Right cardiac atrium (tissue), 5 donors: ENCODE data around the gene NR1D1. TPM values are rescaled to one million over a fixed set of nuclear protein-coding genes. Genes with fewer than 3 reads are reported as not detected.
A peak's percentile ranks its signal among the peaks of the same experiment; 100 is the strongest.
"Not testable (repeated sequence)": the region's sequence is repeated elsewhere in the genome, so short reads cannot be mapped to it uniquely, and the experiment has no call there.

Experiments
- ATAC-seq, 2 donors: fragments of 200-7000 bp; cut with Tn5 transposase; one replicate each; pipeline versions ENCODE4 v1.8.0 to v1.9.1; 2020; ENCODE audit warnings: moderate library complexity in 2 of 2, mild to moderate bottlenecking in 1 of 2
- DNase-seq, 3 donors: peaks; one replicate each; pipeline ENCODE4 v3.0.0-alpha.2; 2020
- H3K27ac ChIP-seq: one replicate; pipeline ENCODE4 v1.5.1; 2013; ENCODE audit warnings: mild to moderate bottlenecking, low read length, control low read depth, moderate library complexity
- H3K27me3 ChIP-seq: one replicate; pipeline ENCODE4 v1.6.1; 2013; ENCODE audit not compliant: control insufficient read depth, insufficient read depth
- H3K4me1 ChIP-seq: one replicate; pipeline ENCODE4 v1.6.1; 2013; ENCODE audit warnings: low read length; ENCODE audit not compliant: control insufficient read depth, insufficient read depth
- H3K4me3 ChIP-seq: one replicate; pipeline ENCODE4 v1.5.1; 2013; ENCODE audit warnings: low read length, control low read depth
- H3K9me3 ChIP-seq: one replicate; pipeline ENCODE4 v1.6.1; 2013; ENCODE audit warnings: low read length; ENCODE audit not compliant: control insufficient read depth
- WGBS: extraction: QIAGEN DNeasy Blood & Tissue Kit; methylation state at CpG from one replicate; pipeline ENCODE4 v1.1.7; 2013; 5-methylcytosine and 5-hydroxymethylcytosine counted together
- intact Hi-C, 4 donors: fragments of 100-400 bp; cut with DNase I; formaldehyde crosslinking; loops; one replicate each; pipeline versions ENCODE4 v1.11.0 to v1.14.0; 2022 to 2023
- long read RNA-seq, 4 donors: library from polyadenylated mRNA; unstranded; transcript quantifications; one replicate each; pipeline ENCODE4 v2.0.0, GENCODE V29; 2020 to 2021
- polyA plus RNA-seq: library from polyadenylated mRNA; stranded (reverse); fragments of 200-250 nt; gene quantifications from one replicate; pipeline ENCODE4 v1.2.3, GENCODE V29; 2013
- total RNA-seq, 4 donors: library from RNA; stranded (reverse); fragmentation: NEBNext Ultra II Directional; extraction: Animal tissue kit (Norgen Biotek cat#: 25700); gene quantifications; one replicate each; pipeline ENCODE4 v1.2.1, GENCODE V29; 2021
- donor health status: healthy with polysubstance abuse.
- donor health status: DM: no; HTN: yes; CAD: no.
- donor health status: DM: no; HTN: no; CAD: no.
- donor health status: DM: no; HTN: yes; CAD: no; lungs with severe emphysema.
- donor health status: DM: yes; HTN: yes; CAD: no.

NR1D1 gene
- total RNA-seq (10 to 100 TPM; 10.2 to 25.1 (median 18.8) TPM), polyA plus RNA-seq (12.3 TPM)
- long read RNA-seq, donor 1, transcript NR1D1-201 (8 exons, 2,772 nt) = major isoform, 6 of 9 reads
- long read RNA-seq, donor 1, partial matches to known transcripts = 2 of 9 reads
- long read RNA-seq, donor 1, other reads (novel, unspliced or antisense) = 1 of 9 reads
- long read RNA-seq, donor 2, transcript NR1D1-201 (8 exons, 2,772 nt) = major isoform, 10 of 17 reads
- long read RNA-seq, donor 2, partial matches to known transcripts = 5 of 17 reads
- long read RNA-seq, donor 2, other reads (novel, unspliced or antisense) = 2 of 17 reads
- long read RNA-seq, donor 3, partial matches to known transcripts = 5 of 7 reads
- long read RNA-seq, donor 3, other reads (novel, unspliced or antisense) = 0 of 7 reads
- long read RNA-seq, donor 4, transcript NR1D1-201 (8 exons, 2,772 nt) = major isoform, 20 of 27 reads
- long read RNA-seq, donor 4, partial matches to known transcripts = 3 of 27 reads
- long read RNA-seq, donor 4, other reads (novel, unspliced or antisense) = 4 of 27 reads

DNA sequence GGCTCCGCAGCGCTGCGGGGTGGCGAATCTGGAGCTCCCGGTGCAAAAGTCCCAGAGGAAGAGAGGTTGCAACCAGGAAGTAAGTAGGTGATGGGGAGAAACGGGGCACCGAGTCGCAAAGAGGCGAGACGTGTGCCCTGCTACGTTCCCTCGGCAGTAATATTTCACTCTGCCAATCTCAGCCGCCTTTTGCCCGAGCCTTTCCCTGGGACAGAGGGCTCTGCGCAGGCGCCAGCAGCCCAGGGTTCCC lies at the start of gene NR1D1:
NR1D1 (minus strand) TSS at position 171 of the 250 bp plus-strand sequence. CDS start 495 bp downstream, outside the sequence.
- peak within 1 kb of the TSS; percentile 81 for H3K4me3 ChIP-seq
- H3K4me1 ChIP-seq = peaks cover 45% of the 10 kb centered on the region
- no peaks in the 10 kb centered on the region for H3K27me3 ChIP-seq
- DNase-seq (no peak), ATAC-seq (no peak)
- WGBS = under 1% methylated on average over 16 of the region's 16 CpGs
- intact Hi-C loops = no loop called here
- peak within 1 kb of the TSS; percentile 98 for H3K27ac ChIP-seq
- no peaks in the 10 kb centered on the region for H3K9me3 ChIP-seq

DNA sequence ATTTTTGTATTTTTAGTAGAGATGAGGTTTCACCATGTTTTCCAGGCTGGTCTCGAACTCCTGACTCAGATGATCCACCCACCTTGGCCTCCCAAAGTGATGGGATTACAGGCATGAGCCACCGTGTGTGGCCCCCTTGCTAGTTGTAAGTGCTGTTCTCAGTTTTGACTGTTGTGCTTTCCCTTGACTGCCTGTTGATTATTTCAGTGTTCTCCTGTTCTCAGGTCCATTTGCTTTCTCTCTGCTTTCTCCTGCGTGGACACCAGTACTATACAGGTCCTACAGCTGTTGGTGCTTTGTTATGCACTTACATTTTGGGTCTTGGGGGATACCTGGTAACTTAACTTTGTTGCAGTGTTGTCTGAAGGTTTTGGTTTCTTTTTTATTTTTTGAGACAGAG lies 48.1 kb upstream of the NR1D1 start:
- Histone ChIP-seq H3K4me1 (no peaks in the 10 kb centered on the region), H3K27me3 (no peaks in the 10 kb centered on the region), H3K4me3 (no peak overlapping the region), H3K27ac (no peak overlapping the region), H3K9me3 (no peaks in the 10 kb centered on the region)
- 81% methylated on average over 3 of the region's 3 CpGs for WGBS
- ATAC-seq = no peak
- intact Hi-C loops = no loop called here
- DNase-seq = no peak

GRCh38 chr17:40145476-40145875 lies 45.1 kb upstream of the NR1D1 start:
- ATAC-seq = no peak
- H3K27ac ChIP-seq = no peak overlapping the region
- no peaks in the 10 kb centered on the region for H3K9me3 ChIP-seq
- no peaks in the 10 kb centered on the region for H3K4me1 ChIP-seq
- no peak overlapping the region for H3K4me3 ChIP-seq
- H3K27me3 ChIP-seq = no peaks in the 10 kb centered on the region
- 93% methylated on average over 3 of the region's 3 CpGs for WGBS
- no peak for DNase-seq
- intact Hi-C loops = no loop called here

- not testable (repeated sequence) for ATAC-seq, H3K4me1 ChIP-seq
Observed at GRCh38 chr17:40143166-40143565, 42.8 kb upstream of the NR1D1 start.

GRCh38 chr17:40139566-40140058 lies 39.2 kb upstream of the NR1D1 start:
- Histone ChIP-seq H3K4me1 (peaks cover 2% of the 10 kb centered on the region), H3K27me3 (no peaks in the 10 kb centered on the region), H3K27ac (peak overlapping the region; percentile 99), H3K4me3 (peak overlapping the region; percentile 70), H3K9me3 (no peaks in the 10 kb centered on the region)
- ATAC-seq (peak; percentile 7 to 28), DNase-seq (no peak)
- intact Hi-C loops = no loop called here
- WGBS = 14% methylated on average over 14 of the region's 14 CpGs

More at GRCh38 chr17:40143166-40143565, 42.8 kb upstream of the NR1D1 start:
- H3K27ac ChIP-seq, intact Hi-C loops, H3K4me3 ChIP-seq, DNase-seq, H3K27me3 ChIP-seq, H3K9me3 ChIP-seq: not testable (repeated sequence)
- 93% methylated on average over 3 of the region's 3 CpGs for WGBS

DNA sequence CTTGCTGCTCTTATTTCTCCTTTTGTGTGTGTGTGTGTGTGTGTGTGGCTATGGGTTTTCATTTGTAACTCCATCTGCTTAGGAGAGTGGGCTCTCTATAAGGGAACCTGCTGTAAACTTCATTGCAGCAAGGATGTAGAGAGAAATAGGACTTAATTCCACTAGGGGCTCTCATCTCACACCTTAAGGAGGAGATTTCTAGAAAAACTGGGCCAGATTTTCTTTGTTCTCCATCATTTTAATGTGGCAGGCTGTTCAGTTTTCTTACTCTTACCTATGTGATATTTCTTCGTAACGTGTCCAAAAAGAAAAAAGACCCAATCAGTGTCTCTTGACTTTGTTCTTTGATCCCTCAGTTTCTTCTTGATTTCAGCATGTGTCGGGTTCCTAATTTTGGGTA lies 35.4 kb upstream of the NR1D1 start:
- DNase-seq (no peak), ATAC-seq (no peak)
- Histone ChIP-seq H3K4me3 (no peak overlapping the region), H3K9me3 (no peaks in the 10 kb centered on the region), H3K27me3 (no peaks in the 10 kb centered on the region), H3K27ac (no peak overlapping the region), H3K4me1 (peaks cover 2% of the 10 kb centered on the region)
- intact Hi-C loops = no loop called here
- 95% methylated on average over 3 of the region's 3 CpGs for WGBS

- intact Hi-C loops = no loop called here
- no peak overlapping the region for H3K27ac ChIP-seq
- H3K4me3 ChIP-seq = no peak overlapping the region
- ATAC-seq = no peak
- H3K27me3 ChIP-seq = no peaks in the 10 kb centered on the region
- no peaks in the 10 kb centered on the region for H3K4me1 ChIP-seq
- 54% methylated on average over 7 of the region's 7 CpGs for WGBS
- DNase-seq = no peak
- H3K9me3 ChIP-seq = no peaks in the 10 kb centered on the region
Observed at GRCh38 chr17:40134184-40134583, 33.8 kb upstream of the NR1D1 start.

DNA sequence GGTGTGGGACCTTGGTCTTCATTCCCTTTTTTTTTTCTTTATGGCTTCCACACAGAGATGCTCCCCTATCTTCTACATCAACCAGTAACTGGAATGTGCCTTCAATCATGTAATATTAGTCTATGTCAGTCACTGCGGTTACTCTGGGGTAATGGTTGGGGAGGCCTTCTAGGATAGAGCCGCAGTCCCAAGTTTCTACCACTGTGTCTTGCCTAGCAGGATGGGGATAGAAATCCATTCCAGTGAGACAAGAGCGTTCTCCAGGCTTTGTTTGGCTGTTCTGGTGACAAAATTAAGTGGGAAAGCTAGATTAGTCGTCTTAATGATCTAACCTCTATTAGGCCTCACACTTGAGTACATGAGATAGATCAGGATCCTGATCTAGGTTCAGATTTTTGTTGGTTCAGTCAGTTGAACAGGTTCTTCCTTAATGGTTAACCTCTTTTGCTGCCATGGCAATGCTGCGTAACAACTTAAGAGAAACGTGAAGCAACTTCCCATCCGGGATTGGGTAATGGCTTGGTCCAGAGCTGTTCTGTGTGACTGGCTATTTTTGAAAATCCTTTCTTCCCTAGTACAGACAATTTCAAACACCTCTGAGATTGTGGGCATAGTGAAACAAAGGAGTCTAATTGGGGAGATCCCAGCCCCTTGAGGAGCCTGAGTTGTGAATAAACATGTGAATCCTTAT lies 30.1 kb upstream of the NR1D1 start:
- intact Hi-C loops = no loop called here
- Histone ChIP-seq H3K4me1 (no peaks in the 10 kb centered on the region), H3K27ac (peak overlapping the region; percentile 57), H3K4me3 (no peak overlapping the region), H3K27me3 (no peaks in the 10 kb centered on the region), H3K9me3 (no peaks in the 10 kb centered on the region)
- ATAC-seq (peak; percentile 35 to 38), DNase-seq (no peak)
- WGBS = 79% methylated on average over 7 of the region's 7 CpGs

GRCh38 chr17:40129498-40129897 lies 29.1 kb upstream of the NR1D1 start:
- H3K4me1 ChIP-seq = no peaks in the 10 kb centered on the region
- no peaks in the 10 kb centered on the region for H3K27me3 ChIP-seq
- H3K27ac ChIP-seq = no peak overlapping the region
- no peak for ATAC-seq
- 68% methylated on average over 5 of the region's 5 CpGs for WGBS
- DNase-seq = no peak
- no peak overlapping the region for H3K4me3 ChIP-seq
- no peaks in the 10 kb centered on the region for H3K9me3 ChIP-seq
- intact Hi-C loops = no loop called here

GRCh38 chr17:40124279-40125141 lies 24.1 kb upstream of the NR1D1 start:
- H3K9me3 ChIP-seq = no peaks in the 10 kb centered on the region
- 2% methylated on average over 9 of the region's 9 CpGs for WGBS
- peak in 1 of 2 donors; percentile 25 for ATAC-seq
- DNase-seq = no peak
- intact Hi-C loops = no loop called here
- H3K27ac ChIP-seq = peak overlapping the region; percentile 70
- H3K4me3 ChIP-seq = peak overlapping the region; percentile 69
- H3K4me1 ChIP-seq = no peaks in the 10 kb centered on the region
- H3K27me3 ChIP-seq = no peaks in the 10 kb centered on the region

- H3K4me1 ChIP-seq = no peaks in the 10 kb centered on the region
- H3K27me3 ChIP-seq = no peaks in the 10 kb centered on the region
- 0% methylated on average over 2 of the region's 2 CpGs for WGBS
- DNase-seq = no peak
- peak overlapping the region; percentile 85 for H3K27ac ChIP-seq
- no peak for ATAC-seq
- no peaks in the 10 kb centered on the region for H3K9me3 ChIP-seq
- H3K4me3 ChIP-seq = peak overlapping the region; percentile 69
- intact Hi-C loops = no loop called here
Observed at GRCh38 chr17:40123811-40124114, 23.4 kb upstream of the NR1D1 start.
